Stimulated activated CD4-positive, alpha-beta T cell treated with anti-CD3 and anti-CD28 coated beads, Interleukin-4, amount 100 ng/mL, for 1 hour (primary cell): ENCODE data around the gene MCC.

Source experiments
- DNase-seq: peaks from one replicate; pipeline ENCODE4 v3.0.0-alpha.2; 2020

MCC gene

GRCh38 chr5:113194125-113194524, 294.1 kb downstream of the MCC start:
- DNase-seq, result no peak

GRCh38 chr5:113193311-113193978, 294.8 kb downstream of the MCC start:
- DNase-seq, result no peak

- DNase-seq, result no peak
Observed at GRCh38 chr5:113192541-113192940, 295.7 kb downstream of the MCC start.

GRCh38 chr5:113190347-113190746, 297.9 kb downstream of the MCC start:
- no peak for DNase-seq

GRCh38 chr5:113189291-113189690, 299.0 kb downstream of the MCC start:
- DNase-seq, result no peak

- no peak for DNase-seq
Observed at GRCh38 chr5:113188436-113188835, 299.8 kb downstream of the MCC start.

- no peak for DNase-seq
Observed at GRCh38 chr5:113187906-113188305, 300.3 kb downstream of the MCC start.

GRCh38 chr5:113186061-113186460, 302.2 kb downstream of the MCC start:
- DNase-seq, result no peak

GRCh38 chr5:113183694-113184093, 304.6 kb downstream of the MCC start:
- no peak for DNase-seq

GRCh38 chr5:113182658-113183344, 305.5 kb downstream of the MCC start:
- no peak for DNase-seq

- no peak for DNase-seq
Observed at GRCh38 chr5:113181853-113182490, 306.3 kb downstream of the MCC start.

GRCh38 chr5:113181409-113181808, 306.8 kb downstream of the MCC start:
- no peak for DNase-seq

- DNase-seq, result no peak
Observed at GRCh38 chr5:113179156-113179555, 309.1 kb downstream of the MCC start.

- no peak for DNase-seq
Observed at GRCh38 chr5:113178073-113178779, 310.0 kb downstream of the MCC start.

- no peak for DNase-seq
Observed at GRCh38 chr5:113177225-113177624, 311.0 kb downstream of the MCC start.

GRCh38 chr5:113176734-113177133, 311.5 kb downstream of the MCC start:
- no peak for DNase-seq

- DNase-seq, result no peak
Observed at GRCh38 chr5:113176196-113176595, 312.1 kb downstream of the MCC start.

GRCh38 chr5:113172231-113172826, 315.9 kb downstream of the MCC start:
- DNase-seq, result no peak

- DNase-seq, result no peak
Observed at GRCh38 chr5:113171520-113171919, 316.7 kb downstream of the MCC start.

GRCh38 chr5:113170707-113171106, 317.5 kb downstream of the MCC start:
- no peak for DNase-seq

- DNase-seq, result no peak
Observed at GRCh38 chr5:113169720-113170119, 318.5 kb downstream of the MCC start.

- no peak for DNase-seq
Observed at GRCh38 chr5:113167985-113168384, 320.3 kb downstream of the MCC start.

- DNase-seq, result no peak
Observed at GRCh38 chr5:113166852-113167366, 321.3 kb downstream of the MCC start.
